ENCODE measurements around the gene PAQR7.
A peak's percentile ranks its signal among the peaks of the same experiment; 100 is the strongest.

Gene PAQR7

DNA sequence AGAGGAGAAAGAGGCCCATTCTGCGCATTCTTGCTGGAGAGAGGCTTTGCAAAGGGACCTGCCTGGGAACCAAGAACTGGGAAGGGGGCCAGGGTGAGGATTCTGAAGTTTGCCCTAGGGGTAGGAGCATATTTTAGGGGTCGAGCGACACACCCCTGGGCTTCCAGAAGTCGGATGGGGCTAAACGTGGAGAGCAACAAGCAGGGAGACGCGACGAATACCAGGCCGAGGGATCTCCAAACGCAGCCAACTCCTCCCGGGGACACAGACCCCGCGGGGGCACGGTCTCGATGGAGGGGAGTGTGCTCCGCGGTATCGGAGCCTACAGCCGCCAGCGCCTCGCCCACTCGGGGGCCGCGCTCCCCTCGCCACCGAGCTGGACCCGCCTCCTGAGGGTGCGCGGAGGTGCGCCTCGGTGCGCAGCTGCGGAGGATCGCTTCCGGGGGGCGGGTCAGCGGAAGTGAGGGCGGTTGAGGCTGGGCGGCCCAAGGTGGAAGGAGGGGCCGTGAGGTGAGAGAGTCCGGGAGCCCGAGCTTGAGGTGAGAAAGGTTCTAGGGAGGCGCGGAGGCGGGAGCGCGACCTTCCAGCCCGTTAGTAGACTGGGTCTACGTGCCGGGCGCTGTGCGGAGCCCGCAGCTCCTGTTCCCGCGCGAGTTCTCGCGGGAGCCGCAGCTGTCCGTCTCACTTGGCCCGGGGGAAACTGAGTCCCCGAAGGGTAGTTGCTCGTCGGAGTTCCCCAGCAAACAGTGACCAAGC, 55.8 kb downstream of the PAQR7 start, which contains the start of gene MTFR1L:
Gene MTFR1L, plus strand, starts transcription at position 464 of the 756 bp plus-strand sequence. CDS start 3,151 bp downstream, outside the sequence.
- H3K4me3 ChIP-seq (replicated peaks; ENCODE audit: low read depth, low read length): peak within 1 kb of the TSS; percentile 90
- TF ChIP-seq, protein P1, sequence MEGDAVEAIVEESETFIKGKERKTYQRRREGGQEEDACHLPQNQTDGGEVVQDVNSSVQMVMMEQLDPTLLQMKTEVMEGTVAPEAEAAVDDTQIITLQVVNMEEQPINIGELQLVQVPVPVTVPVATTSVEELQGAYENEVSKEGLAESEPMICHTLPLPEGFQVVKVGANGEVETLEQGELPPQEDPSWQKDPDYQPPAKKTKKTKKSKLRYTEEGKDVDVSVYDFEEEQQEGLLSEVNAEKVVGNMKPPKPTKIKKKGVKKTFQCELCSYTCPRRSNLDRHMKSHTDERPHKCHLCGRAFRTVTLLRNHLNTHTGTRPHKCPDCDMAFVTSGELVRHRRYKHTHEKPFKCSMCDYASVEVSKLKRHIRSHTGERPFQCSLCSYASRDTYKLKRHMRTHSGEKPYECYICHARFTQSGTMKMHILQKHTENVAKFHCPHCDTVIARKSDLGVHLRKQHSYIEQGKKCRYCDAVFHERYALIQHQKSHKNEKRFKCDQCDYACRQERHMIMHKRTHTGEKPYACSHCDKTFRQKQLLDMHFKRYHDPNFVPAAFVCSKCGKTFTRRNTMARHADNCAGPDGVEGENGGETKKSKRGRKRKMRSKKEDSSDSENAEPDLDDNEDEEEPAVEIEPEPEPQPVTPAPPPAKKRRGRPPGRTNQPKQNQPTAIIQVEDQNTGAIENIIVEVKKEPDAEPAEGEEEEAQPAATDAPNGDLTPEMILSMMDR (IDR thresholded peaks at IDR 0.05; ENCODE audit: low read length, missing control alignments): no peak
- DNase-seq (ENCODE audit: low read depth): peak; percentile 68

DNA sequence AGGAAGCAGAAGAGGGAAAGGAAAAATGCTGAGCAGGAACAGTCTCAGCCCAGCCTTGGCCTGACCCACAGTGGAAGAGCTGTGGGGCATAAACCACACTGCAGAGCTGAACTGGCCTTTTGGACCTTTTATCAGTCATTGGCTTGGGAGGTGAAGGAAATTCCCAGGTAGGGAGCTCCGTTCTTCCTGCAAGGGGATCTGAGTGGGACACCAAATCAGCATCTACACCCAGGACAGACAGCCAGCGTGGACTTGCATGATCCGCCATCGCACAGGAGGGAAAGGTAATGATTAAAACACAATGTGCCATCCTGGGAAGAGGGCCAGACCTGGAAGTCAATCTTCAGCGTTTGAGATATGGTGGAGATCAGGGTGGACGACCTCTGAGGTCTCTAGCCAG, 56.9 kb downstream of the PAQR7 start:
- peak overlapping the region; percentile 3 for H3K4me3 ChIP-seq (replicated peaks; ENCODE audit: low read depth, low read length)
- TF ChIP-seq, protein P1 (IDR thresholded peaks at IDR 0.05; ENCODE audit: low read length, missing control alignments): no peak
- DNase-seq (ENCODE audit: low read depth): no peak

DNA sequence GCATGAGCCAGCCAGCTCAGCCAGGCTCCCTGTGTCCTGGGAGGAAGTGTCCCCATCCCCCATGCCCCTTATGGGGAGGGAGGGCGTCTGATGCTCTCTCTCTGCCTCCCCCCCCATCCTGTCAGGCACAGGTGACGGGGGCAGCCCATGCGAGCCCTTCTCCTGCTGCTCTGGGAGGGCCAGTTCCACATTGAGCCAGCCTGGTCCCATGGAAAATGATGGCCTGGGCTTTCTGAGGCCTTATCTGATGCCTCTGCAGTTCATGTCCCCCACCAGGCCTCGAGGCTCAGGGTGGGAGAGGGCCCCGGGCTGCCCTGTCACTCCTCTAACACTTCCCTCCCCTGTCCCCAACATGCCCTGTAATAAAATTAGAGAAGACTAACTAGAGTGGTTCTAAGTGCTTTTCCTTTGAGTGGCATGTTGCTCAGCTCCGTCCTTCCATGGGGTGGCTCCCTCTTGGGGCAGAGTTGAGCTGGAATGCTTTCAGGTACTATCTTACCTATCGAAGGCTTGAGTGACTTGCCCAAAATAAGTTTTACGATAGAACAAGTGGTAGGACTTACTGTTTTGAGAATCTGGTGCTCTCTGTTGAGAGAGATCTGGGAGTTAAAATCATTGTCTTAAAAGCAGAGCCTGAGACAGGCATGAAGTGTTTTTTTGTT, 57.5 kb downstream of the PAQR7 start:
- H3K4me3 ChIP-seq (replicated peaks; ENCODE audit: low read depth, low read length): no peak overlapping the region
- TF ChIP-seq, protein P1 (IDR thresholded peaks at IDR 0.05; ENCODE audit: low read length, missing control alignments): no peak
- no peak for DNase-seq (ENCODE audit: low read depth)

DNA sequence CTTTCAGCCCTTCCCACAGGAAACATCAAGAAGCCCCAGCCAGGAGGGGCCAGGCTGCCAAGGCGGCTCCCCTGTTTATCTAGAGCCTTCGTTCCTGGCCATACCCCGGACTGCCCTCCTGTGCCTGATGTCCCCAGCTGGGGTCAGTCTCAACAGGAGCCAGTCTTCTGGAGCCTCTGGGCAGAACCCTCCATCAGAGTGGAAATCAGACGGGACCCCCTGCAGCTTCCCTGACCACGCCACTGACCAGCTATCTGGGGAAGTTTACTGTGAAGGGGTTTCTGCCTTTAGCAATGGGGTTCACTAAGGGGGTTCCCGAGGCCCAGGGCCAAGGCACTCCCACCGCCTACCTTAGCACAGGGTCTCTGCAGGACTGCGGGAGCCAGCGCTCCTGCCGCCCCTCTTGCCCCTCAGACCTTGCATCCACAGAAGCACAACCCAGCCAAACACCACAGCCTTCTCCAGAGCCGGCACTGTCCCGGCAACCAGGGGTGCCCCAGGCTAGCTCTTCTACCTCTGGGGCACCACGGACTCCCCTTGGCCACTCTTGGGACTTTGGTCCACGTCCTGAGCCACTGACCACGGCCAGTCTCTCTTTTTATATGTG, 59.3 kb downstream of the PAQR7 start:
- DNase-seq (ENCODE audit: low read depth): no peak
- H3K4me3 ChIP-seq (replicated peaks; ENCODE audit: low read depth, low read length): no peak overlapping the region
- TF ChIP-seq, protein P1 (IDR thresholded peaks at IDR 0.05; ENCODE audit: low read length, missing control alignments): no peak

DNA sequence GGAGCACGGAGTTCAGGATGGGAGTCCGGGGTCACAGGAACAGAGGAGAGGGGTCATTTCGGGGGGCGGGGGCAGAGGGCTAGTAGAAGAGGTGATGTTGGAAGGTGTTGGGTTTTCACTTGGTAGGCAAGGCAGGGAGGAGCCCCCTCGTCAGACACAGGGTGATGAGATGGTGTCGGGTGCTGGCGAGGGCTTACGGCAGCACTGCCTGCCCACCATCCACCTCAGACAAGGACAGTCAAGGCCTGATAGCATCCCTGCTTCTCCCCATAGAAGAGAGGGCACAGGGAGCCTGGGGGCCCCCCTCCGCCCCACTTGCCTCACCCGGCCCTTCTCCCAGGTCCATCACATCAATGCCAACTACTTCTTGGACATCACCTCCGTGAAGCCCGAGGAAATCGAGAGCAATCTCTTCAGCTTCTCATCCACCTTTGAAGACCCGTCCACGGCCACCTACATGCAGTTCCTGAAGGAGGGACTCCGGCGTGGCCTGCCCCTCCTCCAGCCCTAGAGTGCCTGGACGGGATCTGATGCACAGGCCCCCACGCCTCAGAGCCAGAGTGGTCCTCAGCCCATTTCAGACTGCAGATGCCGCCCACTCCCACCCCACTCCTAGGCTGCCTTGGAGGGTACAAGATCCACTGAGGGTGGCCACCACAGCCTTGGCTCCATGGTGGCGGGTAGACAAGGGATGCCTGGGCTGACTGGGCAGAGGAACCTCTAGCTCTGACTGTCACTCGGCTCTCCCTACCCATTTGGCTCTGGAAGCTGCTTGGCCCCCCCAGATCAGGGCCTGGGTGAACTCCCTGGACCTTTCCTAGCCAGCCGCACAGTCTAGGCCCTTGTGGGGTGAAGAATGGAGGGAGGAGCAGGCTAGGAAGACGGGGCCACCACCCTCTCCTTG, 60.0 kb downstream of the PAQR7 start:
- no peak overlapping the region for H3K4me3 ChIP-seq (replicated peaks; ENCODE audit: low read depth, low read length)
- no peak for DNase-seq (ENCODE audit: low read depth)

More for the DNA sequence above, 60.0 kb downstream of the PAQR7 start:
- TF ChIP-seq, protein P1 (IDR thresholded peaks at IDR 0.05; ENCODE audit: low read length, missing control alignments): no peak
